ENCODE data around the gene SIGLEC8.
A peak's percentile ranks its signal among the peaks of the same experiment; 100 is the strongest.
"Not testable (repeated sequence)": the region's sequence is repeated elsewhere in the genome, so short reads cannot be mapped to it uniquely, and the experiment has no call there.

SIGLEC8 gene

GRCh38 chr19:51441410-51442390 lies 16.6 kb downstream of the SIGLEC8 start:
- no peak for DNase-seq

- no peak for DNase-seq
Observed at GRCh38 chr19:51440846-51441409, 17.3 kb downstream of the SIGLEC8 start.

GRCh38 chr19:51440052-51440451 lies 18.2 kb downstream of the SIGLEC8 start:
- DNase-seq: no peak

GRCh38 chr19:51439021-51439465 lies 19.2 kb downstream of the SIGLEC8 start:
- DNase-seq: no peak

- no peak for DNase-seq
Observed at GRCh38 chr19:51434456-51434855, 23.8 kb downstream of the SIGLEC8 start.

GRCh38 chr19:51433043-51433442 lies 25.2 kb downstream of the SIGLEC8 start:
- DNase-seq: no peak

- DNase-seq: no peak
Observed at GRCh38 chr19:51431124-51431523, 27.1 kb downstream of the SIGLEC8 start.

GRCh38 chr19:51430221-51430620 lies 28.0 kb downstream of the SIGLEC8 start:
- DNase-seq: no peak

- no peak for DNase-seq
Observed at GRCh38 chr19:51427201-51427600, 31.1 kb downstream of the SIGLEC8 start.

- DNase-seq: no peak
Observed at GRCh38 chr19:51422053-51422448, 36.2 kb downstream of the SIGLEC8 start.

- DNase-seq: no peak
Observed at GRCh38 chr19:51421229-51422052, 36.8 kb downstream of the SIGLEC8 start.

- DNase-seq: not testable (repeated sequence)
Observed at GRCh38 chr19:51420511-51420910, 37.7 kb downstream of the SIGLEC8 start.

GRCh38 chr19:51418707-51419106 lies 39.5 kb downstream of the SIGLEC8 start:
- no peak for DNase-seq

GRCh38 chr19:51417810-51418157 lies 40.5 kb downstream of the SIGLEC8 start:
- DNase-seq: no peak

GRCh38 chr19:51417107-51417809 lies 41.0 kb downstream of the SIGLEC8 start, which contains the start of gene SIGLEC10:
Gene SIGLEC10 (minus strand): TSS chr19:51417642. CDS start chr19:51417581, 61 bp downstream.
- peak; percentile 18 for DNase-seq

GRCh38 chr19:51416422-51416821 lies 41.8 kb downstream of the SIGLEC8 start:
- not testable (repeated sequence) for DNase-seq

GRCh38 chr19:51415187-51415586 lies 43.1 kb downstream of the SIGLEC8 start:
- no peak for DNase-seq

- no peak for DNase-seq
Observed at GRCh38 chr19:51410950-51411748, 47.1 kb downstream of the SIGLEC8 start.

- peak; percentile 48 for DNase-seq
Observed at GRCh38 chr19:51407511-51408131, 50.6 kb downstream of the SIGLEC8 start.

- DNase-seq: no peak
Observed at GRCh38 chr19:51402117-51402516, 56.1 kb downstream of the SIGLEC8 start.

All from SIG-M5 (cell line).